Mucosa of stomach (tissue), 1 donor: ENCODE data around the gene IZUMO3.

ENCODE experiments used
- H3K27me3 ChIP-seq: one replicate; pipeline ENCODE4 v1.7.0; 2013; ENCODE audit warnings: mild to moderate bottlenecking, low read length; ENCODE audit not compliant: control insufficient read depth, insufficient read depth
- H3K36me3 ChIP-seq: one replicate; pipeline ENCODE4 v1.7.0; 2013; ENCODE audit warnings: low read length; ENCODE audit not compliant: control insufficient read depth, insufficient read depth
- H3K4me1 ChIP-seq: one replicate; pipeline ENCODE4 v1.7.0; 2013; ENCODE audit warnings: mild to moderate bottlenecking, low read length; ENCODE audit not compliant: control insufficient read depth, insufficient read depth
- H3K4me3 ChIP-seq: one replicate; pipeline ENCODE4 v1.7.0; 2013; ENCODE audit warnings: low read length
- H3K9ac ChIP-seq: one replicate; pipeline ENCODE4 v1.7.0; 2013; ENCODE audit warnings: mild to moderate bottlenecking, low read length, moderate library complexity
- H3K9me3 ChIP-seq: one replicate; pipeline ENCODE4 v1.7.0; 2013; ENCODE audit warnings: mild to moderate bottlenecking, low read length, moderate library complexity; ENCODE audit not compliant: control insufficient read depth
- donor health status: Pancreatic carcinoma.

The IZUMO3 gene

GRCh38 chr9:24518545-24518944 lies 27.2 kb downstream of the IZUMO3 start:
- H3K27me3 ChIP-seq, result no peaks in the 10 kb centered on the region
- no peaks in the 10 kb centered on the region for H3K4me1 ChIP-seq
- H3K4me3 ChIP-seq, result no peak overlapping the region
- H3K9me3 ChIP-seq, result no peaks in the 10 kb centered on the region
- no peak overlapping the region for H3K9ac ChIP-seq
- no peaks in the 10 kb centered on the region for H3K36me3 ChIP-seq

GRCh38 chr9:24516463-24516862 lies 29.2 kb downstream of the IZUMO3 start:
- Histone ChIP-seq H3K4me3 (no peak overlapping the region), H3K4me1 (no peaks in the 10 kb centered on the region), H3K9ac (no peak overlapping the region), H3K27me3 (no peaks in the 10 kb centered on the region), H3K36me3 (no peaks in the 10 kb centered on the region), H3K9me3 (no peaks in the 10 kb centered on the region)

- no peaks in the 10 kb centered on the region for H3K9me3 ChIP-seq
These were observed 35.8 kb downstream of the IZUMO3 start for GRCh38 chr9:24509850-24510249.

GRCh38 chr9:24504521-24504920 lies 41.2 kb downstream of the IZUMO3 start:
- Histone ChIP-seq H3K4me1 (no peaks in the 10 kb centered on the region), H3K9ac (no peak overlapping the region), H3K36me3 (no peaks in the 10 kb centered on the region), H3K27me3 (no peaks in the 10 kb centered on the region), H3K9me3 (no peaks in the 10 kb centered on the region), H3K4me3 (no peak overlapping the region)

More at GRCh38 chr9:24509850-24510249, 35.8 kb downstream of the IZUMO3 start:
- Histone ChIP-seq H3K4me1 (no peaks in the 10 kb centered on the region), H3K9ac (no peak overlapping the region), H3K4me3 (no peak overlapping the region), H3K36me3 (no peaks in the 10 kb centered on the region), H3K27me3 (no peaks in the 10 kb centered on the region)

- Histone ChIP-seq H3K9me3 (no peaks in the 10 kb centered on the region), H3K9ac (no peak overlapping the region), H3K27me3 (no peaks in the 10 kb centered on the region), H3K36me3 (no peaks in the 10 kb centered on the region), H3K4me3 (no peak overlapping the region), H3K4me1 (no peaks in the 10 kb centered on the region)
These were observed 43.3 kb downstream of the IZUMO3 start for GRCh38 chr9:24502206-24502937.

- no peak overlapping the region for H3K4me3 ChIP-seq
- no peaks in the 10 kb centered on the region for H3K4me1 ChIP-seq
- H3K9ac ChIP-seq, result no peak overlapping the region
- H3K27me3 ChIP-seq, result no peaks in the 10 kb centered on the region
- H3K36me3 ChIP-seq, result no peaks in the 10 kb centered on the region
- H3K9me3 ChIP-seq, result no peaks in the 10 kb centered on the region
These were observed 44.9 kb downstream of the IZUMO3 start for GRCh38 chr9:24500761-24501160.

- H3K9ac ChIP-seq, result no peak overlapping the region
- no peaks in the 10 kb centered on the region for H3K9me3 ChIP-seq
- no peaks in the 10 kb centered on the region for H3K4me1 ChIP-seq
- H3K4me3 ChIP-seq, result no peak overlapping the region
- no peaks in the 10 kb centered on the region for H3K27me3 ChIP-seq
- no peaks in the 10 kb centered on the region for H3K36me3 ChIP-seq
These were observed 47.1 kb downstream of the IZUMO3 start for GRCh38 chr9:24498632-24499031.

- H3K9me3 ChIP-seq, result no peaks in the 10 kb centered on the region
- no peaks in the 10 kb centered on the region for H3K36me3 ChIP-seq
- H3K4me3 ChIP-seq, result no peak overlapping the region
- no peaks in the 10 kb centered on the region for H3K27me3 ChIP-seq
- H3K4me1 ChIP-seq, result no peaks in the 10 kb centered on the region
- no peak overlapping the region for H3K9ac ChIP-seq
These were observed 48.0 kb downstream of the IZUMO3 start for GRCh38 chr9:24497671-24498070.
